H1 (cell line): ENCODE measurements around the gene BCAS1. TPM values are rescaled to one million over a fixed set of nuclear protein-coding genes. Genes with fewer than 3 reads are reported as not detected.

Source experiments
- CTCF ChIA-PET: fragments of 300-600 bp; sonication (Branson Sonifier 250); formaldehyde crosslinking; loops from one replicate; lab custom pipeline; 2021; ENCODE audit not compliant: partially characterized antibody; lab: Charles Lee
- POLR2A ChIA-PET: fragments of 300-600 bp; sonication (Branson Sonifier 250); formaldehyde crosslinking; loops from one replicate; lab custom pipeline; 2021; ENCODE audit warnings: inconsistent platforms; ENCODE audit not compliant: partially characterized antibody; lab: Charles Lee
- DNase-seq, 2 experiments: peaks; one replicate each; pipeline versions ENCODE4 v3.0.0 to v3.0.0-alpha.2; 2010 to 2022; ENCODE audit warnings: low spot score in 2 of 2, low read depth in 1 of 2, mixed read lengths in 1 of 2
- FAIRE-seq: peaks from 2 replicates; lab custom pipeline; 2011; peaks lifted over from hg19 to GRCh38; lab: Jason Lieb, UNC
- H2AFZ ChIP-seq: 2 replicates; pipeline ENCODE4 v1.8.1; 2012; ENCODE audit warnings: low read length, inconsistent platforms
- H2AK5ac ChIP-seq: 2 replicates; pipeline ENCODE4 v1.6.1; 2013; ENCODE audit warnings: low read depth, low read length
- H2BK120ac ChIP-seq: replicated peaks from 2 replicates; pipeline ENCODE3; 2013; ENCODE audit warnings: low read depth, low read length, inconsistent platforms
- H2BK12ac ChIP-seq: 2 replicates; pipeline ENCODE4 v1.6.1; 2013; ENCODE audit warnings: low read depth, low read length
- H2BK15ac ChIP-seq: 2 replicates; pipeline ENCODE4 v1.6.1; 2013; ENCODE audit warnings: low read length
- H2BK20ac ChIP-seq: 2 replicates; pipeline ENCODE4 v1.6.1; 2013; ENCODE audit warnings: low read length
- H2BK5ac ChIP-seq: 2 replicates; pipeline ENCODE4 v1.6.1; 2013; ENCODE audit warnings: low read depth, low read length
- H3K14ac ChIP-seq: 2 replicates; pipeline ENCODE4 v1.6.1; 2013; ENCODE audit warnings: inconsistent platforms; ENCODE audit not compliant: insufficient read length
- H3K18ac ChIP-seq: 2 replicates; pipeline ENCODE4 v1.6.1; 2013; ENCODE audit warnings: low read length; ENCODE audit errors: extremely low read depth
- H3K23ac ChIP-seq: 2 replicates; pipeline ENCODE4 v1.6.1; 2013; ENCODE audit warnings: inconsistent platforms; ENCODE audit not compliant: insufficient read length
- H3K23me2 ChIP-seq: 2 replicates; pipeline ENCODE4 v1.6.1; 2013; ENCODE audit warnings: low read depth, low read length
- H3K27ac ChIP-seq: 2 replicates; pipeline ENCODE4 v1.6.1; 2011; ENCODE audit warnings: low read depth, low read length, inconsistent platforms
- H3K27me3 ChIP-seq, 4 experiments: replicated peaks in 1 of 4; 1 replicate in 1 of 4; 2 replicates in 3 of 4; pipeline versions ENCODE4 v1.6.1 to v1.8.1; 2011 to 2013; ENCODE audit warnings: low read length in 3 of 4, mild to moderate bottlenecking in 3 of 4, inconsistent platforms in 2 of 4, mixed read lengths in 2 of 4, moderate library complexity in 1 of 4; ENCODE audit not compliant: control insufficient read depth in 3 of 4, insufficient read depth in 3 of 4; ENCODE audit errors: extremely low read depth in 1 of 4
- H3K36me3 ChIP-seq, 4 experiments: 2 replicates each; pipeline versions ENCODE4 v1.6.1 to v1.8.1; 2011 to 2013; ENCODE audit warnings: mild to moderate bottlenecking in 4 of 4, low read length in 3 of 4, moderate library complexity in 2 of 4, control low read depth in 1 of 4, inconsistent platforms in 1 of 4; ENCODE audit not compliant: insufficient read depth in 4 of 4, control insufficient read depth in 2 of 4
- H3K4ac ChIP-seq: replicated peaks from 2 replicates; pipeline ENCODE3; 2013; ENCODE audit warnings: low read length, low read depth, mixed read lengths, inconsistent platforms; ENCODE audit not compliant: insufficient read length
- H3K4me1 ChIP-seq, 4 experiments: replicated peaks in 1 of 4; 1 replicate in 1 of 4; 2 replicates in 3 of 4; pipeline versions ENCODE4 v1.6.1 to v1.8.1; 2011 to 2013; ENCODE audit warnings: low read length in 3 of 4, inconsistent platforms in 2 of 4, mixed read lengths in 1 of 4; ENCODE audit not compliant: insufficient read depth in 4 of 4, control insufficient read depth in 3 of 4
- H3K4me2 ChIP-seq, 2 experiments: 2 replicates each; pipeline versions ENCODE4 v1.6.1 to v1.8.1; 2011 to 2013; ENCODE audit warnings: low read depth in 2 of 2, low read length in 2 of 2, control low read depth in 1 of 2, inconsistent platforms in 1 of 2, mild to moderate bottlenecking in 1 of 2; ENCODE audit not compliant: insufficient read depth in 1 of 2
- H3K4me3 ChIP-seq, 4 experiments: fragments of 200-600, 300-600 bp in 1 of 4; sonication (generic), shearing (Covaris generic), sonication (Bioruptor Twin) in 1 of 4; 2 replicates each; pipeline versions ENCODE4 v1.5.1 to v1.8.1; 2011 to 2016; ENCODE audit warnings: low read length in 4 of 4, low read depth in 3 of 4, control low read depth in 2 of 4, inconsistent platforms in 2 of 4, mild to moderate bottlenecking in 2 of 4, mixed read lengths in 1 of 4, moderate library complexity in 1 of 4; ENCODE audit not compliant: insufficient read depth in 2 of 4; ENCODE audit errors: extremely low read depth in 1 of 4
- H3K56ac ChIP-seq: replicated peaks from 2 replicates; pipeline ENCODE3; 2013; ENCODE audit warnings: low read depth, mild to moderate bottlenecking, mixed read lengths, low read length, inconsistent platforms; ENCODE audit not compliant: insufficient read length
- H3K79me1 ChIP-seq: 2 replicates; pipeline ENCODE4 v1.6.1; 2013; ENCODE audit warnings: low read depth, low read length, control low read depth
- H3K79me2 ChIP-seq, 2 experiments: 2 replicates each; pipeline versions ENCODE4 v1.6.1 to v1.8.1; 2012 to 2013; ENCODE audit warnings: low read length in 2 of 2, mild to moderate bottlenecking in 2 of 2, inconsistent platforms in 1 of 2; ENCODE audit not compliant: insufficient read depth in 2 of 2, control insufficient read depth in 1 of 2
- H3K9ac ChIP-seq, 4 experiments: replicated peaks in 1 of 4; 1 replicate in 1 of 4; 2 replicates in 3 of 4; pipeline versions ENCODE4 v1.6.1 to v1.8.1; 2011 to 2013; ENCODE audit warnings: low read depth in 3 of 4, low read length in 3 of 4, control low read depth in 2 of 4, mild to moderate bottlenecking in 2 of 4, moderate library complexity in 2 of 4, inconsistent platforms in 1 of 4; ENCODE audit errors: extremely low read depth in 1 of 4
- H3K9me3 ChIP-seq, 2 experiments: 2 replicates each; pipeline versions ENCODE4 v1.6.1 to v1.8.1; 2012 to 2013; ENCODE audit warnings: mild to moderate bottlenecking in 2 of 2, moderate library complexity in 2 of 2, control low read depth in 1 of 2, inconsistent platforms in 1 of 2, low read depth in 1 of 2, low read length in 1 of 2, mixed read lengths in 1 of 2; ENCODE audit not compliant: insufficient read depth in 2 of 2
- H4K20me1 ChIP-seq, 2 experiments: replicated peaks in 1 of 2; 2 replicates each; pipeline versions ENCODE3 to v1.8.1; 2011 to 2013; ENCODE audit warnings: inconsistent platforms in 2 of 2, low read length in 2 of 2, mild to moderate bottlenecking in 1 of 2; ENCODE audit not compliant: insufficient read depth in 2 of 2, control insufficient read depth in 1 of 2
- H4K5ac ChIP-seq: 2 replicates; pipeline ENCODE4 v1.6.1; 2013; ENCODE audit warnings: low read length, low read depth, mixed read lengths, inconsistent platforms; ENCODE audit not compliant: insufficient read length
- H4K8ac ChIP-seq: 2 replicates; pipeline ENCODE4 v1.8.0; 2013; ENCODE audit warnings: mild to moderate bottlenecking, moderate library complexity, low read length, inconsistent platforms; ENCODE audit not compliant: insufficient read depth; ENCODE audit errors: extremely low read depth
- H4K91ac ChIP-seq: replicated peaks from 2 replicates; pipeline ENCODE3; 2013; ENCODE audit warnings: low read length, mixed read lengths, inconsistent platforms; ENCODE audit not compliant: insufficient read length
- ASH2L ChIP-seq: fragments of 200-600, 300-600 bp; sonication (generic); IDR thresholded peaks from one replicate; pipeline ENCODE4 v1.7.1; 2017; ENCODE audit warnings: low read length
- ATF3 ChIP-seq: IDR thresholded peaks from 2 replicates; pipeline ENCODE4 v1.6.1; 2011; ENCODE audit warnings: low read depth, mild to moderate bottlenecking, low read length; ENCODE audit not compliant: insufficient read depth
- BACH1 ChIP-seq: IDR thresholded peaks from 2 replicates; pipeline ENCODE4 v1.6.1; 2012; ENCODE audit warnings: low read length, improper control_type of control experiment
- EP300 ChIP-seq, 2 experiments: IDR thresholded peaks; 1 replicate in 1 of 2; 2 replicates in 1 of 2; pipeline ENCODE4 v1.6.1; 2011 to 2012; ENCODE audit warnings: low read depth in 2 of 2, low read length in 2 of 2, mild to moderate bottlenecking in 2 of 2, borderline replicate concordance in 1 of 2, inconsistent platforms in 1 of 2, moderate library complexity in 1 of 2
- EZH2 ChIP-seq: fragments of 200-600 bp; sonication (generic); IDR thresholded peaks from 2 replicates; pipeline ENCODE4 v1.7.1; 2012; ENCODE audit warnings: low read depth, mild to moderate bottlenecking, moderate library complexity, low read length, inconsistent platforms; ENCODE audit not compliant: severe bottlenecking
- JUND ChIP-seq: IDR thresholded peaks from 2 replicates; pipeline ENCODE4 v1.6.1; 2011; ENCODE audit warnings: mild to moderate bottlenecking, improper control_type of control experiment, low read length
- POU5F1 ChIP-seq: IDR thresholded peaks from 2 replicates; pipeline ENCODE4 v1.6.1; 2011; ENCODE audit warnings: low read depth, mild to moderate bottlenecking, low read length, moderate library complexity
- RAD21 ChIP-seq, 2 experiments: IDR thresholded peaks in 1 of 2; conservative IDR thresholded peaks in 1 of 2; 2 replicates each; pipeline ENCODE4 v1.6.1; 2011; ENCODE audit warnings: low read depth in 2 of 2, low read length in 2 of 2, improper control_type of control experiment in 1 of 2, inconsistent platforms in 1 of 2, mild to moderate bottlenecking in 1 of 2, moderate library complexity in 1 of 2
- RBBP5 ChIP-seq: IDR thresholded peaks from 2 replicates; pipeline ENCODE4 v1.7.1; 2012; ENCODE audit warnings: low read depth, mild to moderate bottlenecking, inconsistent platforms, low read length, moderate library complexity, borderline replicate concordance
- RNF2 ChIP-seq: fragments of 200-900, 300-1000 bp; sonication (generic); IDR thresholded peaks from 2 replicates; pipeline ENCODE4 v1.7.1; 2016; ENCODE audit warnings: borderline replicate concordance, low read depth, mild to moderate bottlenecking, antibody characterized with exemption, low read length; ENCODE audit not compliant: poor library complexity, severe bottlenecking; ENCODE audit errors: missing control alignments
- SUZ12 ChIP-seq: fragments of 200-600 bp; sonication (generic); IDR thresholded peaks from 2 replicates; pipeline ENCODE4 v1.6.1; 2012; ENCODE audit warnings: mild to moderate bottlenecking, inconsistent platforms, low read length, moderate library complexity, mixed read lengths
- WGBS, 2 experiments: shearing (Covaris generic) in 1 of 2; methylation state at CpG; one replicate each; pipeline versions ENCODE4 v1.1.6 to v1.1.7; 2013 to 2015; ENCODE audit warnings: low lambda C conversion rate in 2 of 2, mixed read lengths in 2 of 2, inconsistent platforms in 1 of 2, low coverage in 1 of 2, missing lambda C conversion rate in 1 of 2; ENCODE audit not compliant: insufficient replicate concordance in 2 of 2, insufficient coverage in 1 of 2, insufficient read length in 1 of 2; ENCODE audit errors: extremely low coverage in 1 of 2, missing lambda C conversion rate in 1 of 2; 5-methylcytosine and 5-hydroxymethylcytosine counted together
- polyA plus RNA-seq, 7 experiments: library from polyadenylated mRNA; depleted of rRNA in 3 of 7; stranded (reverse) in 5 of 7; unstranded in 2 of 7; fragments of >200 nt in 5 of 7; fragments of 200-250 nt in 2 of 7; gene quantifications; 1 replicate in 5 of 7; 2 replicates in 1 of 7; 4 replicates in 1 of 7; pipeline versions ENCODE4 v1.2.1 to v1.2.3, GENCODE V29; 2011 to 2013; ENCODE audit warnings: missing spikeins in 2 of 7, mixed read lengths in 2 of 7
- total RNA-seq: library from RNA; stranded (reverse); fragmentation: NEBNext Ultra II Directional; extraction: Animal tissue kit (Norgen Biotek cat#: 25700); gene quantifications from 2 replicates; pipeline ENCODE4 v1.2.1, GENCODE V29; 2021

BCAS1 gene
- total and polyA plus RNA-seq, 2 of the 8 experiments (the other 6 are each of a cell fraction or from before 2014, with no cell fraction given), result 0.06 to 0.19 TPM

- no peak overlapping the region for H2BK20ac ChIP-seq
- H3K18ac ChIP-seq, result no peak overlapping the region
- H3K14ac ChIP-seq, result no peak overlapping the region
- H2AFZ ChIP-seq, result no peak overlapping the region
- no peak overlapping the region for H2BK120ac ChIP-seq
- no peak overlapping the region for H3K4me3 ChIP-seq
- H3K79me1 ChIP-seq, result no peaks in the 10 kb centered on the region
- no peak overlapping the region for H2BK5ac ChIP-seq
- FAIRE-seq (no peak), DNase-seq (no peak)
- no peaks in the 10 kb centered on the region for H3K23me2 ChIP-seq
- WGBS, 2 experiments, result 85% methylated on average over 4 of the region's 4 CpGs; no CpG with 5 or more reads in 1 of the 2 experiments
- H3K4ac ChIP-seq, result no peak overlapping the region
- H3K79me2 ChIP-seq, result no peaks in the 10 kb centered on the region
- no peak overlapping the region for H3K9ac ChIP-seq
- H3K27ac ChIP-seq, result no peak overlapping the region
- no peak overlapping the region for H4K5ac ChIP-seq
- H3K56ac ChIP-seq, result no peak overlapping the region
- no peak overlapping the region for H2AK5ac ChIP-seq
- TF ChIP-seq ATF3 (no peak), RAD21 (IDR thresholded peaks at IDR 0.05 in 1 of 2, conservative IDR thresholded peaks at IDR 0.05 in 1 of 2; ENCODE audit: low read depth in 2 of 2, low read length in 2 of 2) (no peak), ASH2L (no peak), SUZ12 (no peak), EZH2 (no peak), EP300 (IDR thresholded peaks at IDR 0.05; ENCODE audit: borderline replicate concordance in 1 of 2, low read depth in 2 of 2, low read length in 2 of 2) (no peak), BACH1 (no peak), RBBP5 (no peak), JUND (no peak), RNF2 (no peak), POU5F1 (no peak)
- H4K91ac ChIP-seq, result no peak overlapping the region
- CTCF ChIA-PET, result no interaction called here
- H3K27me3 ChIP-seq, result no peaks in the 10 kb centered on the region
- H4K8ac ChIP-seq, result no peak overlapping the region
- H3K4me1 ChIP-seq, result no peaks in the 10 kb centered on the region
- H3K4me2 ChIP-seq, result no peak overlapping the region
- no peaks in the 10 kb centered on the region for H3K9me3 ChIP-seq
- H3K36me3 ChIP-seq, result no peaks in the 10 kb centered on the region
- no peak overlapping the region for H2BK15ac ChIP-seq
- H4K20me1 ChIP-seq, result no peaks in the 10 kb centered on the region
- H3K23ac ChIP-seq, result no peak overlapping the region
- POLR2A ChIA-PET, result no interaction called here
- H2BK12ac ChIP-seq, result no peak overlapping the region
These were observed 84.2 kb downstream of the BCAS1 start for GRCh38 chr20:53986037-53986650.
